Mammary epithelial cell (primary cell): ENCODE measurements around the gene FGD5.

Experiments used
- EZH2 ChIP-seq: IDR thresholded peaks from 2 replicates; pipeline ENCODE4 v1.6.1; 2012; ENCODE audit warnings: low read length, inconsistent platforms, borderline replicate concordance
- TF ChIP-seq, protein P1 (sequence below), 2 donors: IDR thresholded peaks in 1 of 2; conservative IDR thresholded peaks in 1 of 2; 2 replicates each; pipeline ENCODE4 v1.5.1; 2011 to 2012; ENCODE audit warnings: inconsistent platforms in 2 of 2, low read length in 2 of 2, mild to moderate bottlenecking in 2 of 2, control low read depth in 1 of 2, low read depth in 1 of 2; ENCODE audit not compliant: insufficient read depth in 1 of 2; ENCODE audit errors: extremely low read depth in 1 of 2

DNA sequence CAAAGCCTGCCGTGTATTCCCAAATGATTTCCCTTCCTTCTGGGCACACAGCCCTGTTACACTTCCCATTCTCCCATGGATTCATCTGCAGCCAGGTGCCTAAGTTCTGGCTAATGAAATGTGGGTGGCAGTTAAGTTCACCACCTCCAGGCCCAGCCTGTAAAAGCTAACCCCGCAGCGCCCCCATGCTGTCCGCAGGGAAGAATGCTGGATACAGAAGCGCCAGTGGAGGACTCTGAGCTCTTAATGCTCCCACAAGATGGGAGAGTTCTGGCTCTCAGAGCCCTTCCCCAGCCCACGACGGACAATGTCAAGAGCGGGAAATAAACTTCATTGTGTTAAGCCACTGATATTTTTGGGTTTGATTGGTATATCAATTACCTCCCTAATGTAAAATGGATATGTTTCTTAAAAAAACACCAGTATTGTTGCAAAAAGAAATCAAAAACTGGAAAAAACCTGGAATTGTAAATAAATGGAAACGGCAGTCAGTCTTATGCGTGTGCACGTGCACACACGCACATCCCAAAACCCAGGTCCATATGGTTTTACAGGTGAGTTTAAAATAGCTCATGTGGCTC is 37.7 kb upstream of the FGD5 start:
- TF ChIP-seq, protein P1, sequence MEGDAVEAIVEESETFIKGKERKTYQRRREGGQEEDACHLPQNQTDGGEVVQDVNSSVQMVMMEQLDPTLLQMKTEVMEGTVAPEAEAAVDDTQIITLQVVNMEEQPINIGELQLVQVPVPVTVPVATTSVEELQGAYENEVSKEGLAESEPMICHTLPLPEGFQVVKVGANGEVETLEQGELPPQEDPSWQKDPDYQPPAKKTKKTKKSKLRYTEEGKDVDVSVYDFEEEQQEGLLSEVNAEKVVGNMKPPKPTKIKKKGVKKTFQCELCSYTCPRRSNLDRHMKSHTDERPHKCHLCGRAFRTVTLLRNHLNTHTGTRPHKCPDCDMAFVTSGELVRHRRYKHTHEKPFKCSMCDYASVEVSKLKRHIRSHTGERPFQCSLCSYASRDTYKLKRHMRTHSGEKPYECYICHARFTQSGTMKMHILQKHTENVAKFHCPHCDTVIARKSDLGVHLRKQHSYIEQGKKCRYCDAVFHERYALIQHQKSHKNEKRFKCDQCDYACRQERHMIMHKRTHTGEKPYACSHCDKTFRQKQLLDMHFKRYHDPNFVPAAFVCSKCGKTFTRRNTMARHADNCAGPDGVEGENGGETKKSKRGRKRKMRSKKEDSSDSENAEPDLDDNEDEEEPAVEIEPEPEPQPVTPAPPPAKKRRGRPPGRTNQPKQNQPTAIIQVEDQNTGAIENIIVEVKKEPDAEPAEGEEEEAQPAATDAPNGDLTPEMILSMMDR (conservative IDR thresholded peaks at IDR 0.05 in 1 of 2, IDR thresholded peaks at IDR 0.05 in 1 of 2; ENCODE audit: extremely low read depth in 1 of 2, insufficient read depth in 1 of 2, low read depth in 1 of 2, low read length in 2 of 2): peak; percentile 43 to 65
- no peak for TF ChIP-seq EZH2
